ENCODE results near the gene IRX5. TPM values are rescaled to one million over a fixed set of nuclear protein-coding genes. Genes with fewer than 3 reads are reported as not detected.

The IRX5 gene
- total and polyA plus RNA-seq, 2 of the 8 experiments (the other 6 are each of a cell fraction or from before 2014, with no cell fraction given): 0.48 to 0.56 TPM

DNA sequence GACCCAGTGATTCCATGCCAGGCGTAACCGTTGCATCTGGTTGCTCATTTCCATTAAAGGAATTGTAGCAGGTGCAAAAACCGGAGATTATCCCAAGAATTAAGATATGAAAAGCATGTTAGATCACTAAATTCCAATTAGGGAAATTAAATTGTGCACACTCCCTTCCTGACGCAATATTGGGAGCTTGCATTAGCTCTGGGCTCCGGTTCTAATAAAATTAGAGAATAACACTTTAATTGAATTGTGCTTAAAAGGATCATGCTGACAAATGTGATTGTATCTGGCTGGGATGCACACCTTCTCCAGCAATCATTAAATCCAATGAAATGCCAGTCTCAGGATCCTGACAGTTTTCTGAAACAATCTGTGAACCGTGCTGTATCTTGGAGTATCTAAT is 38.1 kb downstream of the IRX5 start:
- DNase-seq (ENCODE audit: low read depth in 1 of 2, low spot score in 2 of 2) (no peak), FAIRE-seq (no peak)
- H3K18ac ChIP-seq (ENCODE audit: extremely low read depth, low read length): no peak overlapping the region
- H3K79me2 ChIP-seq (ENCODE audit: control insufficient read depth in 1 of 2, insufficient read depth in 2 of 2, low read length in 2 of 2): no peaks in the 10 kb centered on the region
- ChIA-PET CTCF (ENCODE audit: partially characterized antibody) (interaction anchor here (1.3 kb wide), 1 partner anchor 11 kb away, joined by 6 read pairs; no protein-coding TSS in a partner anchor), POLR2A (ENCODE audit: partially characterized antibody) (no interaction called here)
- no peak overlapping the region for H2BK5ac ChIP-seq (ENCODE audit: low read depth, low read length)
- no peak overlapping the region for H3K4me2 ChIP-seq (ENCODE audit: insufficient read depth in 1 of 2, low read depth in 2 of 2, low read length in 2 of 2)
- no peak overlapping the region for H3K9ac ChIP-seq (replicated peaks in 1 of 4; ENCODE audit: extremely low read depth in 1 of 4, low read depth in 3 of 4, low read length in 3 of 4)
- no peak overlapping the region for H3K23ac ChIP-seq (ENCODE audit: insufficient read length)
- no peak overlapping the region for H2AK5ac ChIP-seq (ENCODE audit: low read depth, low read length)
- H3K9me3 ChIP-seq (ENCODE audit: insufficient read depth in 2 of 2, low read depth in 1 of 2, low read length in 1 of 2): no peaks in the 10 kb centered on the region
- no peak overlapping the region for H3K56ac ChIP-seq (replicated peaks; ENCODE audit: insufficient read length, low read depth, low read length)
- no peak overlapping the region for H4K5ac ChIP-seq (ENCODE audit: insufficient read length, low read depth, low read length)
- H3K14ac ChIP-seq (ENCODE audit: insufficient read length): no peak overlapping the region
- H3K23me2 ChIP-seq (ENCODE audit: low read depth, low read length): peaks cover 4% of the 10 kb centered on the region; the same call in 1 of the 2 replicates
- H4K20me1 ChIP-seq (replicated peaks in 1 of 2; ENCODE audit: control insufficient read depth in 1 of 2, insufficient read depth in 2 of 2, low read length in 2 of 2): no peaks in the 10 kb centered on the region
- no peak overlapping the region for H3K4me3 ChIP-seq (ENCODE audit: extremely low read depth in 1 of 4, insufficient read depth in 2 of 4, low read depth in 3 of 4, low read length in 4 of 4)
- H2AFZ ChIP-seq (ENCODE audit: low read length): no peak overlapping the region
- no peaks in the 10 kb centered on the region for H3K27me3 ChIP-seq (replicated peaks in 1 of 4; ENCODE audit: control insufficient read depth in 3 of 4, extremely low read depth in 1 of 4, insufficient read depth in 3 of 4, low read length in 3 of 4)
- H3K79me1 ChIP-seq (ENCODE audit: low read depth, low read length): no peaks in the 10 kb centered on the region
- TF ChIP-seq, protein P1, sequence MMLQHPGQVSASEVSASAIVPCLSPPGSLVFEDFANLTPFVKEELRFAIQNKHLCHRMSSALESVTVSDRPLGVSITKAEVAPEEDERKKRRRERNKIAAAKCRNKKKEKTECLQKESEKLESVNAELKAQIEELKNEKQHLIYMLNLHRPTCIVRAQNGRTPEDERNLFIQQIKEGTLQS (IDR thresholded peaks at IDR 0.05; ENCODE audit: insufficient read depth, low read depth, low read length): no peak
- TF ChIP-seq POLR2A (IDR thresholded peaks at IDR 0.05; ENCODE audit: control extremely low read depth in 1 of 2, low read depth in 2 of 2, low read length in 2 of 2): no peak
- no peaks in the 10 kb centered on the region for H3K4me1 ChIP-seq (replicated peaks in 1 of 4; ENCODE audit: control insufficient read depth in 3 of 4, insufficient read depth in 4 of 4, low read length in 3 of 4)
- no peak overlapping the region for H2BK12ac ChIP-seq (ENCODE audit: low read depth, low read length)
- H4K91ac ChIP-seq (replicated peaks; ENCODE audit: insufficient read length, low read length): no peak overlapping the region
- H2BK20ac ChIP-seq (ENCODE audit: low read length): no peak overlapping the region
- H2BK15ac ChIP-seq (ENCODE audit: low read length): no peak overlapping the region
- H4K8ac ChIP-seq (ENCODE audit: extremely low read depth, insufficient read depth, low read length): no peak overlapping the region
- H3K36me3 ChIP-seq (ENCODE audit: control insufficient read depth in 2 of 4, insufficient read depth in 4 of 4, low read length in 3 of 4): no peaks in the 10 kb centered on the region
- H2BK120ac ChIP-seq (replicated peaks; ENCODE audit: low read depth, low read length): no peak overlapping the region
- 82% methylated on average over 6 of the region's 6 CpGs; no CpG with 5 or more reads in 1 of the 2 experiments for WGBS, 2 experiments (ENCODE audit: extremely low coverage in 1 of 2, insufficient coverage in 1 of 2, insufficient read length in 1 of 2, insufficient replicate concordance in 2 of 2, low coverage in 1 of 2, low lambda C conversion rate in 2 of 2, missing lambda C conversion rate in 1 of 2)
- H3K4ac ChIP-seq (replicated peaks; ENCODE audit: insufficient read length, low read depth, low read length): no peak overlapping the region
- no peak overlapping the region for H3K27ac ChIP-seq (ENCODE audit: low read depth, low read length)

Measured in H1 (cell line).